A673 (cell line): ENCODE measurements around the gene OR6S1.

Experiments used
- CTCF ChIP-seq: fragments of 300-800, 200-600 bp; sonication (generic); conservative IDR thresholded peaks from 2 replicates; pipeline ENCODE4 v1.5.1; 2017; ENCODE audit warnings: low read depth, mild to moderate bottlenecking, antibody characterized with exemption, low read length, moderate library complexity, mixed read lengths
- EZH2 ChIP-seq: fragments of 200-600 bp; sonication (generic); IDR thresholded peaks from 2 replicates; pipeline ENCODE4 v1.6.1; 2017; ENCODE audit warnings: borderline replicate concordance, low read depth, mild to moderate bottlenecking, mixed read lengths, antibody characterized with exemption, low read length; ENCODE audit not compliant: poor library complexity, severe bottlenecking

- no peak for TF ChIP-seq CTCF
- no peak for TF ChIP-seq EZH2
Measured at GRCh38 chr14:20641591-20641990, at the start of gene OR6S1.
